Stimulated activated CD8-positive, alpha-beta memory T cell treated with anti-CD3 and anti-CD28 coated beads, Interleukin-12 subunit alpha, Interleukin-12 subunit beta, amount 100 ng/mL, for 24 hours (primary cell): ENCODE results near the gene C15orf40.
"Not testable (repeated sequence)": the region's sequence is repeated elsewhere in the genome, so short reads cannot be mapped to it uniquely, and the experiment has no call there.

ENCODE experiments used
- DNase-seq: peaks from one replicate; pipeline ENCODE4 v3.0.0-alpha.2; 2020; ENCODE audit errors: extremely low read depth

The C15orf40 gene

GRCh38 chr15:82951472-82952157, 59.8 kb downstream of the C15orf40 start:
- no peak for DNase-seq

- no peak for DNase-seq
Measured at GRCh38 chr15:82950746-82951370, 60.6 kb downstream of the C15orf40 start.

GRCh38 chr15:82950295-82950694, 61.1 kb downstream of the C15orf40 start:
- no peak for DNase-seq

- no peak for DNase-seq
Measured at GRCh38 chr15:82946155-82946701, 65.2 kb downstream of the C15orf40 start.

- no peak for DNase-seq
Measured at GRCh38 chr15:82945326-82945725, 66.1 kb downstream of the C15orf40 start.

- no peak for DNase-seq
Measured at GRCh38 chr15:82944821-82945220, 66.6 kb downstream of the C15orf40 start.

- no peak for DNase-seq
Measured at GRCh38 chr15:82944056-82944455, 67.4 kb downstream of the C15orf40 start.

GRCh38 chr15:82943176-82943575, 68.3 kb downstream of the C15orf40 start:
- DNase-seq = no peak

- DNase-seq = no peak
Measured at GRCh38 chr15:82942691-82943090, 68.7 kb downstream of the C15orf40 start.

- DNase-seq = not testable (repeated sequence)
Measured at GRCh38 chr15:82939678-82940077, 71.8 kb downstream of the C15orf40 start.
